ENCODE data around the gene LUC7L.
"Not testable (repeated sequence)": the region's sequence is repeated elsewhere in the genome, so short reads cannot be mapped to it uniquely, and the experiment has no call there.

The LUC7L gene

GRCh38 chr16:228852-229730 is at the start of gene LUC7L:
LUC7L (minus strand) TSS chr16:229449; CDS start chr16:229339, 110 bp downstream.
- no peak for FAIRE-seq
- peak; percentile 99 for TF ChIP-seq POLR2A (IDR thresholded peaks at IDR 0.05; ENCODE audit: low read depth, low read length)
- DNase-seq (ENCODE audit: insufficient read length, low spot score) = peak; percentile 85

GRCh38 chr16:278863-279366 is 49.7 kb upstream of the LUC7L start:
- DNase-seq (ENCODE audit: insufficient read length, low spot score) (peak; percentile 92), FAIRE-seq (peak; percentile 80)
- TF ChIP-seq POLR2A (IDR thresholded peaks at IDR 0.05; ENCODE audit: low read depth, low read length) = no peak

- no peak for FAIRE-seq
- TF ChIP-seq POLR2A (IDR thresholded peaks at IDR 0.05; ENCODE audit: low read depth, low read length) = no peak
Measured at GRCh38 chr16:276426-277077, 47.3 kb upstream of the LUC7L start.

GRCh38 chr16:275786-276232 is 46.6 kb upstream of the LUC7L start, which contains the start of gene RGS11:
RGS11 (minus strand) TSS chr16:275944; CDS start chr16:275911, 33 bp downstream.
- no peak for TF ChIP-seq POLR2A (IDR thresholded peaks at IDR 0.05; ENCODE audit: low read depth, low read length)
- DNase-seq (ENCODE audit: insufficient read length, low spot score) = no peak
- FAIRE-seq = no peak

More at GRCh38 chr16:276426-277077, 47.3 kb upstream of the LUC7L start:
- no peak for DNase-seq (ENCODE audit: insufficient read length, low spot score)

- no peak for DNase-seq (ENCODE audit: insufficient read length, low spot score)
- no peak for TF ChIP-seq POLR2A (IDR thresholded peaks at IDR 0.05; ENCODE audit: low read depth, low read length)
- FAIRE-seq = no peak
Measured at GRCh38 chr16:275041-275641, 45.9 kb upstream of the LUC7L start.

- DNase-seq (ENCODE audit: insufficient read length, low spot score) (peak; percentile 69), FAIRE-seq (no peak)
- TF ChIP-seq POLR2A (IDR thresholded peaks at IDR 0.05; ENCODE audit: low read depth, low read length) = no peak
Measured at GRCh38 chr16:273547-274421, 44.5 kb upstream of the LUC7L start.

- FAIRE-seq (no peak), DNase-seq (ENCODE audit: insufficient read length, low spot score) (no peak)
- no peak for TF ChIP-seq POLR2A (IDR thresholded peaks at IDR 0.05; ENCODE audit: low read depth, low read length)
Measured at GRCh38 chr16:272633-273546, 43.6 kb upstream of the LUC7L start.

GRCh38 chr16:270381-271255 is 41.4 kb upstream of the LUC7L start:
- FAIRE-seq = no peak
- DNase-seq (ENCODE audit: insufficient read length, low spot score) = no peak
- no peak for TF ChIP-seq POLR2A (IDR thresholded peaks at IDR 0.05; ENCODE audit: low read depth, low read length)

GRCh38 chr16:269061-269796 is 40.0 kb upstream of the LUC7L start:
- TF ChIP-seq POLR2A (IDR thresholded peaks at IDR 0.05; ENCODE audit: low read depth, low read length) = no peak
- FAIRE-seq (no peak), DNase-seq (ENCODE audit: insufficient read length, low spot score) (no peak)

- FAIRE-seq (no peak), DNase-seq (ENCODE audit: insufficient read length, low spot score) (no peak)
- TF ChIP-seq POLR2A (IDR thresholded peaks at IDR 0.05; ENCODE audit: low read depth, low read length) = no peak
Measured at GRCh38 chr16:268141-269053, 39.1 kb upstream of the LUC7L start.

GRCh38 chr16:267562-267961 is 38.3 kb upstream of the LUC7L start:
- not testable (repeated sequence) for FAIRE-seq

More at GRCh38 chr16:267562-267961, 38.3 kb upstream of the LUC7L start:
- DNase-seq (ENCODE audit: insufficient read length, low spot score) = not testable (repeated sequence)

All from H54 (cell line).